ENCODE data around the gene SLIT3. TPM values are rescaled to one million over a fixed set of nuclear protein-coding genes. Genes with fewer than 3 reads are reported as not detected.

Gene SLIT3
- total and polyA plus RNA-seq, 4 donors = 4.6 to 48.5 (median 19.8) TPM

DNA sequence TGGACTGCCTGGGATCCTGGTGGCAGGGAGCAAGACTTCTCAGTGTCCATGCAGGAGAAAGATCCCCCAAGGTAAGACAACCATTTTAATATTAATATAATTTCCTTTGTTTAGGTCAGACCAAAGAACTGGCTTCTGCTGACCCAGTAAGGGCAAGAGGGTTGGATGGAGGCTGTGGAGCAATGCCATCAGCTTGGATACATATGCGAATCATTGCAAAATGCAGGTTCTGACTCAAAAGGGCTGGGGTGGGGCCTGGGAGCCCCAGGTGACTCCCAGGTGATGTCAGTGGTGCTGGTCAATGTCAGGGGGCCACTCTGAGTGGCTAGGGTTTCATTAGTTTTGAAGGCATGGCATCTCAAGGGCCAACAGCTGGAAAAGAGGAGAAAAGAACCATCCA, 632.9 kb downstream of the SLIT3 start:
- no peak overlapping the region for H3K4me3 ChIP-seq
- H3K27ac ChIP-seq (ENCODE audit: low read depth in 1 of 2, low read length in 1 of 2) = no peak overlapping the region
- no peaks in the 10 kb centered on the region for H3K27me3 ChIP-seq (ENCODE audit: control insufficient read depth in 3 of 3, insufficient read depth in 3 of 3, low read length in 2 of 3)
- TF ChIP-seq, protein P1, sequence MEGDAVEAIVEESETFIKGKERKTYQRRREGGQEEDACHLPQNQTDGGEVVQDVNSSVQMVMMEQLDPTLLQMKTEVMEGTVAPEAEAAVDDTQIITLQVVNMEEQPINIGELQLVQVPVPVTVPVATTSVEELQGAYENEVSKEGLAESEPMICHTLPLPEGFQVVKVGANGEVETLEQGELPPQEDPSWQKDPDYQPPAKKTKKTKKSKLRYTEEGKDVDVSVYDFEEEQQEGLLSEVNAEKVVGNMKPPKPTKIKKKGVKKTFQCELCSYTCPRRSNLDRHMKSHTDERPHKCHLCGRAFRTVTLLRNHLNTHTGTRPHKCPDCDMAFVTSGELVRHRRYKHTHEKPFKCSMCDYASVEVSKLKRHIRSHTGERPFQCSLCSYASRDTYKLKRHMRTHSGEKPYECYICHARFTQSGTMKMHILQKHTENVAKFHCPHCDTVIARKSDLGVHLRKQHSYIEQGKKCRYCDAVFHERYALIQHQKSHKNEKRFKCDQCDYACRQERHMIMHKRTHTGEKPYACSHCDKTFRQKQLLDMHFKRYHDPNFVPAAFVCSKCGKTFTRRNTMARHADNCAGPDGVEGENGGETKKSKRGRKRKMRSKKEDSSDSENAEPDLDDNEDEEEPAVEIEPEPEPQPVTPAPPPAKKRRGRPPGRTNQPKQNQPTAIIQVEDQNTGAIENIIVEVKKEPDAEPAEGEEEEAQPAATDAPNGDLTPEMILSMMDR (IDR thresholded peaks at IDR 0.05; ENCODE audit: control extremely low read depth, extremely low read depth) = no peak
- H3K36me3 ChIP-seq (ENCODE audit: control insufficient read depth in 4 of 4, insufficient read depth in 4 of 4, low read length in 4 of 4) = peaks cover 0 to 18% (median 7%) of the 10 kb centered on the region in 4 donors
- H3K9me3 ChIP-seq (ENCODE audit: control insufficient read depth in 4 of 4, insufficient read depth in 3 of 4, low read length in 3 of 4) = peaks cover 0 to 3% (median 0%) of the 10 kb centered on the region in 4 donors
- DNase-seq = no peak
- WGBS, 2 donors = 83 to 98% methylated on average over 1 of the region's 1 CpG
- H3K9ac ChIP-seq (ENCODE audit: insufficient read depth in 1 of 2, low read length in 2 of 2) = no peak overlapping the region
- H3K4me1 ChIP-seq (ENCODE audit: control insufficient read depth in 5 of 5, insufficient read depth in 5 of 5, low read length in 5 of 5) = no peaks in the 10 kb centered on the region
- no peak for ATAC-seq (ENCODE audit: insufficient read depth, low FRiP score)

DNA sequence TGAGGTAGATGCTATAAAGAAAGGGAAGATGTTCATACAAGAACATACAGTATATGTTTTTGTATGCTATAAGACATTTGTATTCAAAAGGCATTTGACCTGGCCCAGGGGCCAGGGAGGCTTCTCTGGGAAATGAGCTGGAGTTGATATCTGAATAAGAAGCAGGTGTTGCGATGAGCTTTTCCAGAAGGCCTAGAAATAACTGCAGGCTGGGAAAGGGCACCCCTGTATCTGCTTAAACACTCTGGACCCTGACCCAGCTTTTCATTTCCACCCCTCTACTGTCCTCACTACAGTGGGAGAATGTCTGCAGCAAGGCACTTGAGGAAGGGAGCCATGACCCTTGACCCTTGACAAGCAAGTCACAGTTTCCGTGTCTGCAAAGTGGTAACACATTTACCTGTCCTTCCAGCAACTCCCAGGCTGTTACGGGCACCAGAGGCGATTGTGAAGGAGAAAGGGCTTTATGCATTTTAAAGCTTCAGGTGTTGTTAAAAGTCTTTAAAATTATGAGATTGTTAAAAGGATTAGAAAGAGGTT, 633.6 kb downstream of the SLIT3 start:
- Histone ChIP-seq H3K27me3 (ENCODE audit: control insufficient read depth in 3 of 3, insufficient read depth in 3 of 3, low read length in 2 of 3) (no peaks in the 10 kb centered on the region), H3K27ac (ENCODE audit: low read depth in 1 of 2, low read length in 1 of 2) (no peak overlapping the region), H3K4me1 (ENCODE audit: control insufficient read depth in 5 of 5, insufficient read depth in 5 of 5, low read length in 5 of 5) (no peaks in the 10 kb centered on the region), H3K4me3 (no peak overlapping the region), H3K9ac (ENCODE audit: insufficient read depth in 1 of 2, low read length in 2 of 2) (no peak overlapping the region), H3K36me3 (ENCODE audit: control insufficient read depth in 4 of 4, insufficient read depth in 4 of 4, low read length in 4 of 4) (peaks cover 0 to 18% (median 5%) of the 10 kb centered on the region in 4 donors), H3K9me3 (ENCODE audit: control insufficient read depth in 4 of 4, insufficient read depth in 3 of 4, low read length in 3 of 4) (peaks cover 0 to 3% (median 0%) of the 10 kb centered on the region in 4 donors)
- DNase-seq = no peak
- 86 to 88% methylated on average over 4 of the region's 4 CpGs for WGBS, 2 donors
- no peak for ATAC-seq (ENCODE audit: insufficient read depth, low FRiP score)
- TF ChIP-seq, protein P1 (IDR thresholded peaks at IDR 0.05; ENCODE audit: control extremely low read depth, extremely low read depth) = no peak

DNA sequence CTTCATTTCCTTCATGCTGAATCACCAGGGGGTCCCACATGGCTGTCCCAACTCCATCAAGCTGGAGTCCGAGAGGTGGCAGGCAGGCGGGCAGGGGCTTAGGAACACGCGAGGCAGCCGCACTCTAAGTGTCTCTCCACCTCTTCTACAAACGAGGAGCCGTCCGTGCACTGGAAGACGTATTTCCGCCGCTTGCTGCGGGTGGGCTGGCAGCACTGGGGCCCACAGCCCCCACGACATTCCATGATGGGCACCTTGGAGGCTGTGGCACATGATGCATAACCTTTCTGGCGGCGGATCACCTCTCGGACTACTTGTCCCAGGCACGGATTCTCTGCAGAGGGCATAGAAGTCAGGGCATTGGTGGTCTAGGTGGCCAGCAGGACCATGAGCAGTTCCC, 634.6 kb downstream of the SLIT3 start:
- H3K36me3 ChIP-seq (ENCODE audit: control insufficient read depth in 4 of 4, insufficient read depth in 4 of 4, low read length in 4 of 4) = peaks cover 0 to 18% (median 5%) of the 10 kb centered on the region in 4 donors
- TF ChIP-seq, protein P1 (IDR thresholded peaks at IDR 0.05; ENCODE audit: control extremely low read depth, extremely low read depth) = no peak
- H3K9ac ChIP-seq (ENCODE audit: insufficient read depth in 1 of 2, low read length in 2 of 2) = no peak overlapping the region
- no peak overlapping the region for H3K27ac ChIP-seq (ENCODE audit: low read depth in 1 of 2, low read length in 1 of 2)
- DNase-seq (no peak), ATAC-seq (ENCODE audit: insufficient read depth, low FRiP score) (no peak)
- no peaks in the 10 kb centered on the region for H3K4me1 ChIP-seq (ENCODE audit: control insufficient read depth in 5 of 5, insufficient read depth in 5 of 5, low read length in 5 of 5)
- WGBS, 2 donors = 88 to 95% methylated on average over 17 of the region's 17 CpGs
- no peak overlapping the region for H3K4me3 ChIP-seq
- H3K9me3 ChIP-seq (ENCODE audit: control insufficient read depth in 4 of 4, insufficient read depth in 3 of 4, low read length in 3 of 4) = peaks cover 0 to 3% (median 0%) of the 10 kb centered on the region in 4 donors
- no peaks in the 10 kb centered on the region for H3K27me3 ChIP-seq (ENCODE audit: control insufficient read depth in 3 of 3, insufficient read depth in 3 of 3, low read length in 2 of 3)
